BLaER1 (cell line): ENCODE data around the gene ZNF519.

Experiments
- H3K27ac ChIP-seq: shearing (Covaris generic); formaldehyde crosslinking; 2 replicates; pipeline ENCODE4 v1.8.1; 2022
- H3K27me3 ChIP-seq: shearing (Covaris generic); formaldehyde crosslinking; 2 replicates; pipeline ENCODE4 v1.8.1; 2022
- H3K36me3 ChIP-seq: shearing (Covaris generic); formaldehyde crosslinking; 2 replicates; pipeline ENCODE4 v1.8.1; 2022
- H3K4me1 ChIP-seq: shearing (Covaris generic); formaldehyde crosslinking; 2 replicates; pipeline ENCODE4 v1.8.1; 2022
- H3K4me2 ChIP-seq: shearing (Covaris generic); formaldehyde crosslinking; 2 replicates; pipeline ENCODE4 v1.8.1; 2022
- H3K4me3 ChIP-seq: shearing (Covaris generic); formaldehyde crosslinking; 2 replicates; pipeline ENCODE4 v1.8.1; 2022
- H3K9ac ChIP-seq: shearing (Covaris generic); formaldehyde crosslinking; 2 replicates; pipeline ENCODE4 v1.8.1; 2022
- H3K9me3 ChIP-seq: shearing (Covaris generic); formaldehyde crosslinking; 2 replicates; pipeline ENCODE4 v1.8.1; 2022
- H4K20me1 ChIP-seq: shearing (Covaris generic); formaldehyde crosslinking; 2 replicates; pipeline ENCODE4 v1.8.1; 2022
- Cebpa-rat ChIP-seq: shearing (Covaris generic); IDR thresholded peaks from 2 replicates; pipeline ENCODE4 v1.8.1; 2022

Gene ZNF519

GRCh38 chr18:14104201-14104600 lies 28.0 kb downstream of the ZNF519 start:
- H3K36me3 ChIP-seq, result peaks cover 88% of the 10 kb centered on the region
- peaks cover 86% of the 10 kb centered on the region for H3K9me3 ChIP-seq
- TF ChIP-seq Cebpa-rat, result no peak
- no peaks in the 10 kb centered on the region for H4K20me1 ChIP-seq
- no peak overlapping the region for H3K4me3 ChIP-seq
- H3K27ac ChIP-seq, result no peak overlapping the region
- no peak overlapping the region for H3K9ac ChIP-seq
- H3K4me2 ChIP-seq, result no peak overlapping the region
- H3K4me1 ChIP-seq, result no peaks in the 10 kb centered on the region
- H3K27me3 ChIP-seq, result no peaks in the 10 kb centered on the region

- Histone ChIP-seq H3K36me3 (peaks cover 87% of the 10 kb centered on the region), H3K4me2 (no peak overlapping the region), H3K9ac (no peak overlapping the region), H3K27me3 (no peaks in the 10 kb centered on the region), H3K4me3 (no peak overlapping the region), H3K9me3 (peaks cover 55% of the 10 kb centered on the region), H3K27ac (no peak overlapping the region), H3K4me1 (no peaks in the 10 kb centered on the region), H4K20me1 (no peaks in the 10 kb centered on the region)
- TF ChIP-seq Cebpa-rat, result no peak
These were observed 31.5 kb downstream of the ZNF519 start for GRCh38 chr18:14100503-14101286.

DNA sequence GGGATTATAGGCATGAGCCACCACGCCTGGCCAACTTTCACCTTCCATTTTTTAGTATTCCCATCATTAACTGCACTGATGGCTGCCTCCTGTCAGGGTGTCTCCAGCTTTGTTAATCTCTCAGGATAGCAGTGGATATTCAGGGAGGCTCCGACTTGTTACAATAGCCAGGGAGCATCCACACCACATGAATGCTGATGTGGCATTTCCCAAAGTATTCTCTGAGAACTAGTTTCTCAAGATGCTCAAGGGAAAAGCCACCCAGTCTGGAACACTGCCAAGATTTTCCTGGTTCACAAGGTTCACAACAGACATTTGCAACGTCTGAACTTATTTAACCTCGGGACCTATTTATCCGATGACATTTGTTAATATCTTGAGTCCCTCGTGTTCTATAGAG lies 33.8 kb downstream of the ZNF519 start:
- peaks cover 73% of the 10 kb centered on the region for H3K36me3 ChIP-seq
- H3K4me3 ChIP-seq, result no peak overlapping the region
- no peak overlapping the region for H3K9ac ChIP-seq
- TF ChIP-seq Cebpa-rat, result no peak
- no peaks in the 10 kb centered on the region for H4K20me1 ChIP-seq
- no peaks in the 10 kb centered on the region for H3K27me3 ChIP-seq
- H3K27ac ChIP-seq, result no peak overlapping the region
- H3K4me2 ChIP-seq, result no peak overlapping the region
- no peaks in the 10 kb centered on the region for H3K4me1 ChIP-seq
- H3K9me3 ChIP-seq, result peaks cover 32% of the 10 kb centered on the region

DNA sequence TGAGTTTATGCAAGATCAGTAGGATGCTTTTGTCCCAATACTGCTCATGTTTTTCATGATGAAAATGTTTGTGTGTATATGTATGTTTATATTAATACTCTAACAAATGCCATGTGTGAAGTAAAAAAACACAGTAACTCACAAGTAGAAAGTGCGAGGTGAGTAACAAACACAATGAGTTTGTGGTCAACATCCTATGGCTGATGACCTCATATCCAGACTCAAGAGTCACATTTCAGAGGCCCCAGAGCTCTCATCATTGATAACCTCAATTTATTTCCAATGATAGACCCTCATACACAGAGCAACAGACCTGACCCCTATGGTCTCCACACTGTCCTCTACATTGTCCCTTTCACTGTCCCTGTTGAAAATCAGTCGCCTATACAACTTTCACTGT lies 34.5 kb downstream of the ZNF519 start:
- Histone ChIP-seq H3K4me1 (no peaks in the 10 kb centered on the region), H3K27me3 (no peaks in the 10 kb centered on the region), H3K27ac (no peak overlapping the region), H3K36me3 (peaks cover 69% of the 10 kb centered on the region), H4K20me1 (no peaks in the 10 kb centered on the region), H3K9ac (no peak overlapping the region), H3K4me2 (no peak overlapping the region), H3K9me3 (peaks cover 27% of the 10 kb centered on the region), H3K4me3 (no peak overlapping the region)
- no peak for TF ChIP-seq Cebpa-rat

- Histone ChIP-seq H3K4me1 (no peaks in the 10 kb centered on the region), H4K20me1 (no peaks in the 10 kb centered on the region), H3K27me3 (no peaks in the 10 kb centered on the region), H3K9ac (no peak overlapping the region), H3K36me3 (peaks cover 41% of the 10 kb centered on the region), H3K9me3 (0 out of 2 replicates have a peak, but pooled peaks cover 2% of the 10 kb centered on the region), H3K4me2 (no peak overlapping the region), H3K27ac (no peak overlapping the region), H3K4me3 (no peak overlapping the region)
- TF ChIP-seq Cebpa-rat, result no peak
These were observed 38.8 kb downstream of the ZNF519 start for GRCh38 chr18:14093307-14093915.

DNA sequence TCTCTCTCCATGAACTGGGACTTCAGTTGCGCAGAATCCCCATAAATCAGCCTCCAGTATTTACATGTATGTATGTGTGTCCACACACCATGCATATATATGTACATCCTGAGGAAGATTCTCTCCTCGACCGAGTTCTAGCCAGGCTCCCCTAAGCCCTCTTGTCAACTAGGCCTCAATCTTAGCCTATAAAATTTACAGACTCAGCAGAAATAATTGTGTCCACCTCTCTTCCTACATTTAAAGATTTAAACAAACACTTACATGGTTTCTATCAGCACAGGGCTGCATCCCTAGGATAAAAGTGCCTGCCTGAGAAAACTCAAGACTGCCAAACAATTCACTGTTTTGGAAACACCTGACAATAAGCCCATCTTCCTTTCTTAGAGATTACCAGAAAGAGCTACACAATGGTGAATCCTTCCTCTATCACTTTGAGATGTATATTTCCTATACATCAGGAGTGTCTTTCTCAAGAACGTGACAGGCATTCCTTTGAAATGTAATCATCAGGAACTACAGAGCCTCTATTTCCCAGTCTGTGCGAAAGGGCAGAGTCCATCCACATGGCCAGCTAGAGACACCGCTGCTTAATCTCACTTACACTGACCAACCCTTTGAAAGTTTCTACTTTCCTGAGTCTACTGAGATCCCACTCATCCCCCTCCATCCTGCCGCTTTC lies 39.5 kb downstream of the ZNF519 start:
- Histone ChIP-seq H3K4me2 (no peak overlapping the region), H3K36me3 (peaks cover 34% of the 10 kb centered on the region), H3K27me3 (no peaks in the 10 kb centered on the region), H3K4me1 (no peaks in the 10 kb centered on the region), H3K9ac (no peak overlapping the region), H3K9me3 (no peaks in the 10 kb centered on the region), H4K20me1 (no peaks in the 10 kb centered on the region), H3K4me3 (no peak overlapping the region), H3K27ac (no peak overlapping the region)
- TF ChIP-seq Cebpa-rat, result no peak

- H3K9ac ChIP-seq, result no peak overlapping the region
- no peak overlapping the region for H3K4me2 ChIP-seq
- H3K27ac ChIP-seq, result no peak overlapping the region
- TF ChIP-seq Cebpa-rat, result no peak
- H4K20me1 ChIP-seq, result no peaks in the 10 kb centered on the region
- no peaks in the 10 kb centered on the region for H3K27me3 ChIP-seq
- H3K4me1 ChIP-seq, result no peaks in the 10 kb centered on the region
- H3K9me3 ChIP-seq, result no peaks in the 10 kb centered on the region
- peaks cover 8% of the 10 kb centered on the region; the same call in 1 of the 2 replicates for H3K36me3 ChIP-seq
- H3K4me3 ChIP-seq, result no peak overlapping the region
These were observed 42.5 kb downstream of the ZNF519 start for GRCh38 chr18:14089781-14090180.

DNA sequence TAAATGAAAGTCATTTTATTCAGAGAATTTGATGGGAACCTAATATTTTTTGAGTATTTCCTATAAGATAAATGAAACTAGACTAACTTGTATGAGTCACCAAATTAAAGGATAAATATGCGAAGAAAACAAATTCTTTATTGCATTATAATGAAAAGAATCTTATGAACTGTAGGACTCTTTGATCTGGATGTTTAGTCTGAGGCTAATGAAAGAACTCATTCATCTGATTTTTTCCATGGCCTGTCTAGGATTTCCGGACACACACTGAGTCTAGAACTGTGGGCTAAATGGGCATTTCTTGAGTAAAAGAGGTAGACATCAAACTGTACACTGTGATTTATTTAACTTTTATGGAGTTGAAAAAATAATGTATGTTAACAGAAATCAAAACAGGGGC lies 43.0 kb downstream of the ZNF519 start:
- Histone ChIP-seq H3K27ac (no peak overlapping the region), H3K9me3 (no peaks in the 10 kb centered on the region), H3K36me3 (peaks cover 8% of the 10 kb centered on the region; the same call in 1 of the 2 replicates), H3K9ac (no peak overlapping the region), H4K20me1 (no peaks in the 10 kb centered on the region), H3K4me3 (no peak overlapping the region), H3K27me3 (no peaks in the 10 kb centered on the region), H3K4me2 (no peak overlapping the region), H3K4me1 (no peaks in the 10 kb centered on the region)
- no peak for TF ChIP-seq Cebpa-rat

GRCh38 chr18:14086458-14087231 lies 45.6 kb downstream of the ZNF519 start:
- Histone ChIP-seq H3K4me3 (no peak overlapping the region), H3K9me3 (no peaks in the 10 kb centered on the region), H3K27me3 (no peaks in the 10 kb centered on the region), H4K20me1 (no peaks in the 10 kb centered on the region), H3K4me1 (no peaks in the 10 kb centered on the region), H3K36me3 (peaks cover 8% of the 10 kb centered on the region; the same call in 1 of the 2 replicates), H3K4me2 (no peak overlapping the region), H3K9ac (no peak overlapping the region), H3K27ac (no peak overlapping the region)
- no peak for TF ChIP-seq Cebpa-rat
